Measurements from ENCODE around the gene GREB1.

GREB1 gene

DNA sequence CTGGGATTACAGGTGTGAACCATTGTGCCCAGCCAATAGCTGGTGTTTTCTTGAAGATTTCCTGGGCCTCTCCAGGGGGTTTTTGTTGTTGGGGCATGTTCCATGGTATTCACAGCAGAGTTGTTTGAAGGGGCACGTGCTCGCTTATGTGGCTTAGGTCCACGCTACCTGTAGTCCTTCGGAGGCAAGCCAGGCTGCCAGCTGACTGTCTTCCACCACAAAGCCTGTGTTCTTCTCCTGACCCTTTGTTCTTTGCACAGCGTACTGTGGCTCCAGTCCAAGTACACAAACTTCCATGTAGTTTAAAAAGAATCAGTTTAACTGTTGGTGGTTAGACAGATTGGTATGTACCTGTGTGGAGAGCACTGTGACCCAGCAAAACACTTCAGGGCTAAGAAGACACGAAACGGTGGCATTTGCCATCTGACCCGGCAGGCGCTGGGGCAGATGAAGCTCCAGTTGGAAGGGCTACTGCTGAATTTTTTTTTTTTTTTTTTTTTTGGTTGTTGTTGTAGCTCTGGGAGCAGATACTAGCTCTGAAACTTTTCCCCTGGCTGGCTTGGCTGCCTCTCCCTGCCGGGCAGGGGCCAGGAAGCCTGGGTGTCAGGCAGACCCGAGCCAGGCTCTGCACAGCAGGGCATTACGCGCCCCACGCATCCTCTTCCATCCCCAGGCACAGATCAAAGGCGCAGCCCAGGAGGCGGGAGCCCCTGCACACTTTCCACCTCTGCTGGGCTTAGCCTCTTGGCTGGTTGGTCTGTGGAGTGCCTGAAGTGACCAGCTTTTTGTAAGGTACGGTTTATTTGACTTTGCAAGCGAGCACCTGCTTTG lies 5.7 kb downstream of the GREB1 start:
- DNase-seq, result no peak

DNA sequence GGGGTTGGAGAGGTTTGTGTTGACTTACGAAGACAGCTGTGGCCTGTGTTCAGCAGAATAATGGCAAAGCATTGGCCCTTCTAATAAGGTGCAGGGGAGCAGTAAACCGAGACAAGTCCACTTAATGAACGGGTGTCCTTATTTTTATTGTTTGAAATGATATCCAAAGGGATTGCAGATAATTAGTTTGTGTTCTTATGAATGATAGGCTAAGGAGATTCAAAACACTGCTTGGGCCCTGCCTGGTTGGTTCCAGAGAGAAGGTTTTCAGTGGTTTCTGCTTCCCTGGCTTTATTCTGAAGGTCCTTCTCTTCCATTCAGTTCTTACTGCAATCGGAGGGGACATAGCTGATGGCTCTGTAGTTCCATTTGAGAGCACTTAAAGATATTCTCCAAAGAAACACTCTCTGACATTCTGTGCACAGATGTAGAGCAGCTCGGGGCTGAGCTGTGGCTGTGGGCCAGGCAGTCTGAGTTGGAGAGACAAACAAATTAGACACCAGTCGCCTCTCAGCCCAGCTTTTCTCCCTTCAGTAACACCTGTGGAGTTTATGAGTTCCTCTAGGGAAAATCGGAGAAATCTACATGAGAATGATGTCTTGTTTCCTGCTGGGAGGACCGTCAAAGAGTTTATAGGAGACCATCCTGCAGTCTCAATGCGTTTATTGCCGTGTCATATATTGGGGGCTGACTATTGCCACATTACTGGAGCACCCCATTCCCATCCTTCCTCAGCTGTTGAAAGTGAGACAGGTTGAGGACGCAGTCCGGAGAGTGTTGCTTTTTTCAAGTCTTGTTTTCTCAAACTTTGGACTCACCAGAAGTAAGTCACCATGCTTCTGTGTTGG lies 6.5 kb downstream of the GREB1 start:
- no peak for DNase-seq

DNA sequence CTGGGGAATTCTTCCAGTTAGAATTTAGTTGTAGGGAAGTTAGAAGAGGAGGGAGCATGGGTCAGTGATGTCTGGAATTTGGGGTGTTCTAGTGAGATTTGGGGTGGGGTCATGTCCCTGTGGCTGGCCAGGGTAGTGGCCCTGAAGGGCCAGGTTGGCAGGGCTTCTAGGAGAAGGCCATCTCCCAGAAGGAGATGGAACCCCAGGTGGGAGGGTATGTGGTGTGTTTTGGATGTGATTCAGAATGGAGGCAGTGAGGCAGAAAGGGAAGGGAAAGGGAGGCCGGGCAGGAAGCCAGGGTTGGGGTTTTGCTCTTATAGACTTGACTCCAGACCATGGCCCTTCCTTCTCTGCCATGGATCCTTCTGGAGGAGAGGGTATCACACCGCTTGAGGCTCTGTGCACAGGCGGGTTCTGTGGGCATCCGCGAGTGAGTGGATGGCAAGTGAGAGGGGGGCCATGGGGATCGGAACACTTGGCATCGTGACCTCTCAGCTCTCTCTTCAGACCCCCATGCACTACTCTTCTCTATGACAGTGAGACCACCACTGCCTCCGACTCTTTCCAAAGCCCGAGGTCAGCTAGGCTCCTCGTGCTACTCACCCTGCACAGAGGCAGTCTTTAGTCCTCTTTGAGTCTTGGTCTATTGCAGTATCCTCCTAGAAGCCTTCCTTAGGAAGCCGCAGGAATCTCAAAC lies 7.3 kb downstream of the GREB1 start:
- DNase-seq, result no peak

DNA sequence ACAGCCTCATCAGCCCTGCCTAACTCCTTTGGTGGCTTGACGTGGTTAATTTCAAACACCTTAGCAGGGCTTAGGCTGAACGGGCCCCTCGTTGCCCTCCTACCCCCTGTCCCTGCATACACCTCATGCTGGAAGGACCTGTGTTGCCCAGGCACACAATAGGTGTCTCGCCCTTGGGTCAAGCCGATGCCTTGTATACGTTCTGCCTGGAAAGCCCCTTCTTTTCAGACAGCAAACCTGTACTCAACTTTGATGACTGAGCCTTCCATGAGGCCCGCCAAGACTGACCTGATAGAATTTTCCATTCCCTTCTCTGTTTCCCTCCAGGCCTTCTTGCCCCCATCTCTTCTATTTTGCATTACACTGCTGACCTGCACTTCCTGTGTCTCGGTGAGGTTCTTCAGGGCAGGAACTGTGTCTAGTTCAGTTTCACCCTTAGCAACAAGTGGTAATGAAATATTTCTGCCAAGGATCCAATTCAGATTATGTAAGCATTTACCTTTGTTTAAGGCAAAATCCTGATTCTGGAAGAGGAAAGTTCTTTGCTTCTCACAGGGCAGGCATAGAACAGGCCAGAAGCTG lies 7.9 kb downstream of the GREB1 start:
- no peak for DNase-seq

DNA sequence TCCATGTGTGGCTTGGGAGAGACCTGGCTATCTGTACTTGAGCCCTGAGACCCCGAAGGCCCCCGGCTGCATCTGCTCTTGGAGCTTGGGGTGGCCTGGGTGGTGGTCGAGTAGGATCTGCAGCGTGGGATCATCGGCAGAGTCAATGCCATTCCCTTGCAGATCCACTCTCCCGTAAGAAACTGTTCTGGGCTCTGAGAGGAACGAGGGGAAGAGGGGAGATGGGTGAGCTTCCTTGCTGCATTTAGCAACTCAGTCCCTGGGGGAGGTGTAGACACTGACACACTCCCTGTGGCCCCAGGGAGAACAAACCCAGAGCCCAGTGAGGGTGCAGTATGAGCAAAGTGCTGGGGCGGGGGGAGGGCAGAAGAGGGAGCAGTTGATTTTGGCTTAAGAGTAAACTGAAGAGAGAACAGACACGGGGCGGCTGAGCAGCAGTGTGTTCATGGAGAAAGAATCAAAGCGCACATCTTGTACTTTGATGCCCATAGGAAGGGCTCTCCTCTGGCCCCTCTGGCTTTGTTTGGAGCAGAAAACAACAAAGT lies 8.5 kb downstream of the GREB1 start:
- DNase-seq, result no peak

DNA sequence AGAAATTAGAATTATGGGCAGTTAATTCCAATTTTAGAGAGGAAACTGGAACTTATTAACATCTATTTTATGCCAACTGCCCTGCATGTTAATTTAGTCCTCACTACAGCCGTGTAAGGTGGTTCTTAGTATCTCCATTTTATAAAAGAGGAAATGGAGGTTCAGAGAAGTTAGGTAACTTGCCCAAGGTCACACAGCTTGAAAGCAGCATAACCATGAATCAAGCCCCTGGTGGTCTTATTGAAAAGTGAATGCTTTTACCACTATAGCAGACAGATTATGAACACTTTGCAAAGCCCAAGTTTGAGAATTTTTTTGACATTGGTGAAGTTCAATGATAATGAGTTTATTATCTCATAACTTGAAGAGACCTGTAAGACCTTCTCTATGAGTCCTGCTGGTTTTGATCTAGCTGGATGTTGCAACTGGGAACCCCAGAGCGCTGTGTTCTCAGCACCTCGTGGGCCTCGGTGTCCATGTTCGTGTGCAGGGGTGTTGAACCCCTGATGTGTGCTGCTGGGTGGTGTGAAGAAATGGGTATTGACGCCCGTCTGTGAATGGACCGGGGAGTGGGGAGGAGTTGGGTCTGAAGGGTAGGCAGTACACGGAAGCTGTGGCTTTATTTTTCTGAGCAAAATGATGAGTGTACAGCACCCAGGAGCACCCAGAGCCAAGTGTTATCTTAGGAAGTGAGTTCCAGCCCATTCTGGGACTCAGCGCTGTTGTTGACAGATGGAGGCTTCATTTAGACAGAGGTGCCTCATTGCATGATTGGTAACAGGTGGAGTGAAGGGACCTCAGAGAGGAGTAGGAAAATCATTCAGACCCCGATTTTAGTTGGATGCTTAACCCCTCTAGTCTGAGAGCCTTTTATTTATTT lies 9.7 kb downstream of the GREB1 start:
- DNase-seq, result no peak

DNA sequence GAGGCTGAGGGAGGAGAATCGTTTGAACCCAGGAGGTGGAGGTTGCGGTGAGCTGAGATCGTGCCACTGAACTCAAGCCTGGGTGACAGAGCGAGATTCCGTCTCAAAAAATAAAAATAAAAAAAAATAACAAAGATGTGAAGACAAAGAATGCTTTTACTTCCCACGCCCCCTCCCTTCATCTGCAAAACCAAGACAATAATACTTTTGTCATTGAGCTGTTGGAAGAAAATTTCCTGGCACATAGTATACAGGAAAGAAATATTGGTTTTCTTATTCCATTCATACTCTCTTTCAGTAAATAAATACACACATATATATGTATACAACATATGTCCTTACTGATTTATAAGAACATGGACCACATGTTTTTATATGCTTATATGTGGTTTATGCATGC lies 12.2 kb downstream of the GREB1 start:
- DNase-seq, result no peak

DNA sequence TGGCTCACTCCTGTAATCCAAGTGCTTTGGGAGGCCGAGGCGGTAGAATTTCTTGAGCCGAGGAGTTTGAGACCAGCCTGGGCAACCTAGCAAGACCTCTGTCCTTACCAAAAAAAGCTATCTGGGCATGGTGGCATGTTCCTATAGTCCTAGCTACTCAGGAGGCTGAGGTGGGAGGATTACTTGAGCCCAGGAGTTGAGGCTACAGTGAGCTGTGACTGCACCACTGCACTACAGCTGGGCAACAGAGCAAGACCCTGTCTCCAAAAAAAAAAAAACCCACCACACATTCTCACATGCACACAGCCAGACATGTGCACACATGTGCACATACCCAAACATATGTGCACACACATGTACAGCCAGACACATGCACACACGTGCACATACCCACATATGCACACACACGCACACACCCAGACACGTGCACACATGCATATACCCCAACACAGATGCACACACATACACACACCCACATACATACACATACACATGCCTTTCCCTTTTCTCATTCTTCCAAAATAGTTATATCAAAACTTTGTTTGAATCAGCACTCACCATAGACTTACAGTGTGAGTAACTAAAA lies 14.2 kb downstream of the GREB1 start:
- DNase-seq, result no peak

DNA sequence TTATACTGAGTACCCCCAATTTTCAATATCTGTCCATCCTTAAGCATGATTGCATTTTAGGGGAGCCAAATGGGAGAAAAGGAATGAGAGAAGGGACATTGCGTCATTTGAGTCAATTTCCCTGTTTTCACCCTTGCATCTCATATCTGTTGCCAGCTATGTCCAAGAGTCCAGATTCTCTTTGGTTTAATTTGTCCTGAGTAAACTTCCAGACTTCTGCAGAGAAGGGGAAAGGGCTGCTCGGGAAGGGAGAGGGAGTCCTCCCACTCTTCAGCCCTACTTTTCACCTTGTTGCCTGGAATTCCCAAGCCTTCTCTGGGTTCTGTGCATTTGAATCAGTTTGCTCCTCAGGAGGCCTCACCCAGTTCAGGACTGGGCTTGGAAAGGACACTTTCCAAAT lies 16.5 kb downstream of the GREB1 start:
- no peak for DNase-seq

DNA sequence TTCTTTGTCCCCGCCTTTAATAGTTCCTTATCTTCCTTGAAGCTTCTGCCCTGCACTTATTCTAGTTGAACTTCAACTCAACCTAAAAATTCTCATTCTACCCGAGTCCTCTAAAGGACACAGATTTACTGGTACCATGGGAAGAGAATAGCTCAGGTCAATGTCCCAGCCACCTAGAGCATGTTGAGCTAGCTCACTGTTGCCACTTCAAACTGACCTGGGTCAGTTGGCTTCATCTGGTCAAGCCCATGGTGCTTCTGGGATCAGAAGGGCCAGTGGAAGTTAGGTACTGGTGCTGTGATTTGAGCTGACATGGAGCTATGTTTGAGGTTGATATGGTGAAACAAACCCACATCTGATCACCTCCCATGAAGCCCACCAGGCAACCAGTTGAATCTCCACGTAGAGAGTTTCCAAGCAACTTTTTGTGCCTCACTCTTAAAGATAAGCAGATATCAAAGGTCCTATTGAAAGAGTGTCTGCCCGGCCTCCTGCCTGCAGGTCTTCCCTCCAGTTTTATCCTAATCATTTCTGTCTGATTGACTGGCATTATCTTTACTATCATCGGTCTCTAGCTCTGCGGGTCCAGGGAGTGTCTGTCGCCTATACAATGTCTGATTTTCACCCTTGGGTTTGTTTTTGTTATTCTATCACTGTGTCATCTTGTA lies 17.2 kb downstream of the GREB1 start:
- DNase-seq, result no peak

DNA sequence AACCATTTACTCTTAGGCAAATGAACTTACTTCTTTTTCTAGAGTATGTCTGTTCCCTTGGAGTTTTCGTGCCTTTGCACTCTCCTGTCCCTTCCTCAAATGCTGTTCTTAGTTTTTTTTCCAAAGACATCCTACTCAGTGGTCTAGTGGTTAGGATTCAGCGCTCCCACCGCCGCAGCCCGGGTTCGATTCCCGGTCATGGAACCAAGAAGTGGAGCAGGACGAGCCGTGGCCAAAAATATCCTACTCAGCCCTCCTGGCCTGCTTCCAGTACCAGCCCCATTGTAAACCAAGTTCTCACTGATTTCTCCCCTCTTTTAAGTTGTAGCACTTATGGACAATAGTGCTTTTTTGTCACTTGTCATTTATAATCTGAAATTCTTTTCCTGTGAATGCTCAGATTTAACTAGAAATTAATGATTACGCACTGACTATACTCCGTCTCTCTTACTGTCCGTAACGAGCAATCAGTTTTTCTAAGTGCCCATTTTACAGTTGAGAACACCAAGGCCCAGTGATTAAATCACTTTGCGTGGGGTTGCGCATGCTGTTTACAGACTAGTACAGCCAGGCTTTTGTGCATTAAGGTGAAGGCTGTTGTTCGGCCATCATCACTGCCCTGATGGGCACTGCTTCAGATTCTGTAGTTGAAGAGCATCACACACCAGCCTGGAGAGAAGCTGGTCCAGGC lies 17.9 kb downstream of the GREB1 start:
- DNase-seq, result no peak

DNA sequence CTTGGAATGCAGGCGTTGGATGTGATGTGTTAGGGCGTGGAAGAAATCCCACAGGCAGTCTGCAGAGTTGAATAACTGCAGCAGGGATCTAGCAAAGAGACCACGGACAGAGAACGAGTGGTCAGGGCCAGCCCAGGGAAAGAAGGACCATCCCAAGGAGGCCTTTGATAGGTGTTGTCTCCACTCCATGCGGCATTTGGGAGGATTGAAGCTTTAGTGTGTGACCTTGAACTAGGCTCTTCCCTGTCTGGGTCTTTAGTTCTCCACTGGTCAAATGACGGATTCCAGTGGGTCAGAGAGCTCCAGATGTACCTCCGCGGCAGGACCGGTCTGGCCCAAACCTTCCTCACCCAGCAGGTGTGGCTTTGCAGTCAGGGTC lies 18.4 kb downstream of the GREB1 start:
- no peak for DNase-seq

DNA sequence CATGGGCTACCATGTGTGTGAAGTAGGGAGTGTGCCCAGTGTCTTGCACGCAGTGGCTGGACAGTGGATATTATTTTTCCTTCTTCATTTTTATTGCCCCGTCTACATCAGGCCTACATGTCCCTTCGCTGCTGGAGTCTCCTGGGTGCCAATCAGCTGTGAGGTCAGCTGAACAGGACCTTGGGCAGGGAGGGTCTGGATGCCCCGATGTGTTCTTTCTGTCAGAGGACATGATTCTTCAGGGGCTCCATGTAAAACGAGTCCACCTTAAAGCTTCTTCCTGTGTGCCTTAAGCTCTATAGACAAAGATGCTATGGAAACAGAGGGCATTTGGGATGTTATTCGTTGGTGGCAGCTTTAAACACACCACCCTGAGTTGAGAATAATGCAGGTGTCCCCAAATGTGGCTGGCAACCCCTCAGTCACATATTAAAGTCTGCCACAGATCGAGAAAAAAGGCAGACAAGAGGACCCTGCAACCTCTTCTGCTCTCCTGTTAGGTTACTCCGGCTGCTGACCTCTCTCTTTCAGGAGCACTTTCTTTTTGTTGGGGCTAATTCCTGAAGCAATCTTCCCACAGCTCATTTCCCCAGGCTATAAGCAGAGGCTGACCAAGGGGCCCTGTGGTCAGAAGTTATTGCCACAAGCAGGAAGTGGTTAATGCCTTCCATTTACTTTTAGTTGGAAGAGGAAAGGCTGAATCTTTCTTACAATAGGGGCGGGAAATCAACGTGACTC lies 20.0 kb downstream of the GREB1 start:
- peak; percentile 3 for DNase-seq

DNA sequence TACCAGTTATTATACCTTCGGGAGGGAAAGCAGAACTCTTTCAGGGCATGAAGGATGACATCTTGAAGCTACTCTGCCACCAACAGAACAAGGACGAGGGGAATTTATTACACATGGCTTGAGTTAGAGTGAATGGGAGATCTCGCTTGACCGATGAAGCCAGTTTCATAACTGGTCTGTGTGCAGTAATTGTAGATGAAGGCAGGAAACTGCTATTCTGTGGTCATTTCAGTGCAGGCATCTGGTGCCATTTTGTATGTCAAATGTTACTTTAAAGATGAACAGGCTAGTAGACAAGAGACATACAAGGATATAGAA lies 20.5 kb downstream of the GREB1 start:
- DNase-seq, result no peak

DNA sequence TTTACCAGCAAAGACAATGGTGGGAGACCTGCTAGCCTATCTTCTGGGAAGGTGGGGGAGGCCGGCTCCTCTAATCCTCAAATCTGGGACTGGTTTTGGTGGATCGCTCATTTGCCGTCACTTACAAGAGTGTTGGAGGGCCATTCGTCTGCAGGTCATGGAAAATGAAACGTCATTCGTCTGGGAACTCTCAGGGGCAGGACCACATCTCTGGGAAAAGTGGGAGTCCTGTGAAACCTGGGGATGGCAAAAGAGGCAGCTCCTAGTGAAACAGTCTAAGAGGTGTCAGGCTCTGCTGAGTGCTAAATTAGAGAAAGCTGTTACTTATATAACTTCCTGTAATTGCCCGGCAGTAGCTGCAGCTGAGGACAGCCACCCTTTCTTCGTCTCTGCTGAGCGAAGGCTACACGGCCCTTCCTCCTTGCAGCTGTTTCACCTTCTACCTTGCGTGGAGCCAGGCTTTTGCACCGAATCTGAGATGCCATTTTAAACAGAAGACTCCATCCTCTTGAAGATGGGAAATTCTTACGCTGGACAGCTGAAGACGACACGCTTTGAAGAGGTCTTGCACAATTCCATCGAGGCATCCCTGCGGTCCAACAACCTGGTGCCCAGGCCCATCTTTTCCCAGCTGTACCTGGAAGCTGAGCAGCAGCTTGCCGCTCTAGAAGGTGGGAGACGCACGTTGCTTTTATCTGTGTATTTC lies 22.4 kb downstream of the GREB1 start:
- DNase-seq, result no peak

DNA sequence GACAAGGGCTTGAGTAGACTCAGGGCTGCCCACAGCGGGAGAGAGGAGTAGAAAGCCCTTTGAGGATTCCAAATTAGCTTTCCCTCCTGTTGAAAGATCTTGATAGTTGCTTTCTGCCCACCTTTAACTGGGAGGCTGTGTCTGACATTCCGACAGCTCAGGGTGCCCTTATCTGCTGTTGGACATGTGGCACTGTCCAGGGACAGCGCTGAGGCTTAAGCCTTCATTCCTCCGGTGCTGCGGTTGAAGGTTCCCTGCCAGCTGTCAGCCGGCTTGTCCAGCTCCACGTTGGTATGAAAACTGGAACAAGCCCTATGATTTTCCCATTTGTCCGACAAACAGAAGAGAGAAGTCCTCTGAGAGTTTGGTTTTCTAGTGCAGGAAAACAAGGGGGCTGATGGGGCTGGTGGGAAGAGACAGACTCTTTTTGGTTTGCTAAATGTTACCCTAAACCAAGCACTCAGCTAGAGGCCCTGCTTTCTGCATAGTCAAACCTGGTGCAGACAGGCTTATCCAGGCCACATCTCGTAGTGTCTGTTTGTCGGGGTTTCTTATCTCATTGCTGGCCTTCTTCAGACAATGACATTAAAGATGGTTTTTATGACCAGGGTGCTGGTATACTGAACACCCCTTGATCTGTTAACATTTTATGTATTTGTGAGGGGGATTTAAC lies 24.5 kb downstream of the GREB1 start:
- DNase-seq, result no peak

DNA sequence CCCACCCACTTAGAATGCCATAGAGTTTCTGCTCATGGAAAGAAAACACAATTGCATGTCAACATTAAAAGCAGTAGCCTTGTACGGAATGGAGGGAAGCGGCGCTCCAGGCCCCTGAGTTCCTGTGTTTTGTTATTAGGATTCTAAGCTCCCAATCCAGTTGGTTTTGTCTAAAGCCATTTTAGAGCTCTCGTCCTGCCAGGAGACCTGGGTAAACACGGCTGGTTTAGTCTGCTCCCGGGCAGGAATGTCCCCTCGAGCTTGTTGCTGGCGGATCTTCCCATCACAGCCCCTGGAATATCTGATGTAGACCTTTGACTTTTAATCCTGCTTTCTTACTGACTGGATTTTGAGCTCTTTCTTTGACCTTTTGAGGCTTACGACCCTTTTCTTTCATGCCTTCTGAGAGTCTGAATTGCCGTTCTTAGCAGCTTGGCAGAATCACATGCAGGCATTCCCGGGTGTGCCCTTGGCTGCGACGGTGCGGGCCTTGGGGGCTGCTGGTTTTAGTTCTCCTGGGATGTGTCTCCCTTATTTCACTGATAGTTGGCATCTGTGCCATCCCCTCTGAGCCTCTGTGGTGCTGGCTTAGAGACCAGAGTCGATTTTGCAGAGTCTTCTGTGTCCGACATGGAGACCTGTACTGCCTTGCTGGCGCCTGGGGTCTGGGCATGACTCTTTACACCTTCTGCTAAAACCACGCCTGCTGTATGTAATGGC lies 25.4 kb downstream of the GREB1 start:
- DNase-seq, result no peak

DNA sequence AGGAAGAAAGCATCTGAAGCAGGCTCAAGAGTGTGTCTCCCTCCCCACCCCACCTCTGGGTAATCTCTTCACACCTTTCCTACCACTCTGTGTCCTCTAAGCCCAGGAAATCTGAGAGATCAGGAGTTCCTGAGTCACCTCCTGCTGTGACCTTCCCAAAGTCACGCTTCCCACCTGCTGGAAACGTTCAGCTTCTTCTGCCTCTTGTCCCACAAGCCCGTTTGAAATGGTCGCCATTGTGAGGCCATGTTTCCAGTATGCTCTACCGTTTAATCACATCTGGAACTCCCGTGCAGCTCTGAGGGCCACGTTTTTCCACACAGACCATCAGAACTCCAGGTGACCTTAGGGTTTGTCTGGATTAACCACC lies 25.9 kb downstream of the GREB1 start:
- DNase-seq, result no peak
